GM13976 (cell line): ENCODE data around the gene GTF2IRD1.
A peak's percentile ranks its signal among the peaks of the same experiment; 100 is the strongest.

Source experiments
- DNase-seq: peaks from one replicate; pipeline ENCODE4 v3.0.0; 2012; ENCODE audit warnings: low spot score
- in situ Hi-C: fragments of 300-500 bp; cut with MboI; formaldehyde crosslinking; loops from one replicate; pipeline ENCODE4 v1.12.0; 2022; ENCODE audit warnings: low sequenced_read_pairs, mixed read lengths, inconsistent platforms; ENCODE audit not compliant: unreplicated experiment
- TF ChIP-seq, protein P1 (sequence below): IDR thresholded peaks from 2 replicates; pipeline ENCODE4 v1.5.1; 2012; ENCODE audit warnings: borderline replicate concordance, mild to moderate bottlenecking; ENCODE audit not compliant: insufficient read depth; ENCODE audit errors: extremely low read depth, missing control alignments, control extremely low read depth

Gene GTF2IRD1, protein sequence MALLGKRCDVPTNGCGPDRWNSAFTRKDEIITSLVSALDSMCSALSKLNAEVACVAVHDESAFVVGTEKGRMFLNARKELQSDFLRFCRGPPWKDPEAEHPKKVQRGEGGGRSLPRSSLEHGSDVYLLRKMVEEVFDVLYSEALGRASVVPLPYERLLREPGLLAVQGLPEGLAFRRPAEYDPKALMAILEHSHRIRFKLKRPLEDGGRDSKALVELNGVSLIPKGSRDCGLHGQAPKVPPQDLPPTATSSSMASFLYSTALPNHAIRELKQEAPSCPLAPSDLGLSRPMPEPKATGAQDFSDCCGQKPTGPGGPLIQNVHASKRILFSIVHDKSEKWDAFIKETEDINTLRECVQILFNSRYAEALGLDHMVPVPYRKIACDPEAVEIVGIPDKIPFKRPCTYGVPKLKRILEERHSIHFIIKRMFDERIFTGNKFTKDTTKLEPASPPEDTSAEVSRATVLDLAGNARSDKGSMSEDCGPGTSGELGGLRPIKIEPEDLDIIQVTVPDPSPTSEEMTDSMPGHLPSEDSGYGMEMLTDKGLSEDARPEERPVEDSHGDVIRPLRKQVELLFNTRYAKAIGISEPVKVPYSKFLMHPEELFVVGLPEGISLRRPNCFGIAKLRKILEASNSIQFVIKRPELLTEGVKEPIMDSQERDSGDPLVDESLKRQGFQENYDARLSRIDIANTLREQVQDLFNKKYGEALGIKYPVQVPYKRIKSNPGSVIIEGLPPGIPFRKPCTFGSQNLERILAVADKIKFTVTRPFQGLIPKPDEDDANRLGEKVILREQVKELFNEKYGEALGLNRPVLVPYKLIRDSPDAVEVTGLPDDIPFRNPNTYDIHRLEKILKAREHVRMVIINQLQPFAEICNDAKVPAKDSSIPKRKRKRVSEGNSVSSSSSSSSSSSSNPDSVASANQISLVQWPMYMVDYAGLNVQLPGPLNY

DNA sequence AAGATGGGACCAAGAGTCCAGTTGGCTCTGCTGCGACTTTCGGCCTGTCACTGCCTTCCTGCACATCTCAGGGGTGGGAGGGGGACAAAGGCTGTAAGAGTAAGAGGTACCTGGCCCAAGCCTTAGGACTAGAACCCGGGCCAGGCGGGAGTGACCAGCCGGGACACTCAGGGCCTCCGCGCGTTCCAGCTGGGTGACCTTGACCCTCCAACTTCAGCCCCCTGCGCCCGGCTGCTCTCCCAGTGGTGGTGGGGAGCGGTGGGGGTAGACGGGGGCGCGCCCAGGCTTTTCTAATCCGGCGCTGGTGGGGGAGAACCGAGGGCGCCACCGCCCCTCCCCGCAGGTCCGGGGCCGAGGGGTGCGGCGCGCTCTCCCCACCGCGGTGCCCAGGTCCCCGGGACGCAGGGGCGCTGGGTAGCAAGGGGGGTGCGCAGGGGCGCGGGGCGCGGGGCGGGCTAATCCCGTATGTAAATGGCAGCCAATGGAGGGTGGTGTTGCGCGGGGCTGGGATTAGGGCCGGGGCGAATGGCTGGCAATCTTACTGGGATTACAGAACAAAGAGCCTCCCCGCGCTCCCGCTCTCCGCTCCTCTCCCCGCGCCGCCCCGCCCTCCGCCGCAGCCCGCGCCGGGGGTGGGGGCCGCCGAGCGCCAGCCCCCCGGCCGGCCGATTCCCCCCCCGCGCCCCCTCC lies at the start of gene GTF2IRD1:
Gene GTF2IRD1, plus strand, starts transcription at position 585 of the 690 bp plus-strand sequence. CDS start 54,175 bp downstream, outside the sequence.
- in situ Hi-C loops = no loop called here
- peak; percentile 81 for DNase-seq
- TF ChIP-seq, protein P1, sequence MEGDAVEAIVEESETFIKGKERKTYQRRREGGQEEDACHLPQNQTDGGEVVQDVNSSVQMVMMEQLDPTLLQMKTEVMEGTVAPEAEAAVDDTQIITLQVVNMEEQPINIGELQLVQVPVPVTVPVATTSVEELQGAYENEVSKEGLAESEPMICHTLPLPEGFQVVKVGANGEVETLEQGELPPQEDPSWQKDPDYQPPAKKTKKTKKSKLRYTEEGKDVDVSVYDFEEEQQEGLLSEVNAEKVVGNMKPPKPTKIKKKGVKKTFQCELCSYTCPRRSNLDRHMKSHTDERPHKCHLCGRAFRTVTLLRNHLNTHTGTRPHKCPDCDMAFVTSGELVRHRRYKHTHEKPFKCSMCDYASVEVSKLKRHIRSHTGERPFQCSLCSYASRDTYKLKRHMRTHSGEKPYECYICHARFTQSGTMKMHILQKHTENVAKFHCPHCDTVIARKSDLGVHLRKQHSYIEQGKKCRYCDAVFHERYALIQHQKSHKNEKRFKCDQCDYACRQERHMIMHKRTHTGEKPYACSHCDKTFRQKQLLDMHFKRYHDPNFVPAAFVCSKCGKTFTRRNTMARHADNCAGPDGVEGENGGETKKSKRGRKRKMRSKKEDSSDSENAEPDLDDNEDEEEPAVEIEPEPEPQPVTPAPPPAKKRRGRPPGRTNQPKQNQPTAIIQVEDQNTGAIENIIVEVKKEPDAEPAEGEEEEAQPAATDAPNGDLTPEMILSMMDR = no peak

DNA sequence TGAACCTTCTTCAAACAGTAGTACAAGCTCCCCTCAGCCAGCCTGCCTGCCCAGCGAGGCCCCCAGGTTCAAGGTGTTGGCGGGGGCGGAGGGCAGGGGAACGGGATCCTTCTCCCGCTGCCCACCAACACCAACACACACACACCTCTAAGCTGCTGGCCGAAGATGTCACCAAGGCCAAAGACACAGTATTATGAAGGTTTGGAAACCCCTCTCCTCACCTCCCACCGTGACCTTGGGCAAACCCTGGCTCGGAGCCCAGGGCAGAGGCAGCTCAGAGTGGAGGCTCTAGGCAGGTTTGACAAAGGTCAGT lies 49.4 kb upstream of the GTF2IRD1 start:
- no peak for DNase-seq
- in situ Hi-C loops = loop anchor here (10.0 kb wide), 2 partner anchors 200 to 340 kb away; no protein-coding TSS in a partner anchor
- TF ChIP-seq, protein P1 = no peak

DNA sequence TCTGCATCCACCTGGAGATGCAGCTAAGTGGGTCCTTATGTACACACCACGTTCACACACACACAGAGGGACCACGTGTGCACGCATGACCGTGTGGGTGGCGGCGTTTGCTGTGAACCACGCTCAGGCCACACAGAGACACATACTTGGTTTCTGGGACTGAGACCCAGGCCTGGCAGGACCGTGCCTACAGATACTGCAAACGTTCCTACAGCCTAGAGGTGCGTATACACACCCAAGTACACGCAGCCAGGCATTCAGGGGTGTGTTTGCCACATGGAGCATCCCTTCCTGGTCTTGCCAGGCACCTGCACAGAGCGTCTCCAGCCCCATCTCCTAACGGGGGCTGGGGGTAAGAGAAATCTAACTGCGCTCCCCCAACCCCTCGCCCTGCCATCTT lies 49.0 kb upstream of the GTF2IRD1 start:
- in situ Hi-C loops = loop anchor here (10.0 kb wide), 2 partner anchors 200 to 340 kb away; no protein-coding TSS in a partner anchor
- TF ChIP-seq, protein P1 = no peak
- no peak for DNase-seq

DNA sequence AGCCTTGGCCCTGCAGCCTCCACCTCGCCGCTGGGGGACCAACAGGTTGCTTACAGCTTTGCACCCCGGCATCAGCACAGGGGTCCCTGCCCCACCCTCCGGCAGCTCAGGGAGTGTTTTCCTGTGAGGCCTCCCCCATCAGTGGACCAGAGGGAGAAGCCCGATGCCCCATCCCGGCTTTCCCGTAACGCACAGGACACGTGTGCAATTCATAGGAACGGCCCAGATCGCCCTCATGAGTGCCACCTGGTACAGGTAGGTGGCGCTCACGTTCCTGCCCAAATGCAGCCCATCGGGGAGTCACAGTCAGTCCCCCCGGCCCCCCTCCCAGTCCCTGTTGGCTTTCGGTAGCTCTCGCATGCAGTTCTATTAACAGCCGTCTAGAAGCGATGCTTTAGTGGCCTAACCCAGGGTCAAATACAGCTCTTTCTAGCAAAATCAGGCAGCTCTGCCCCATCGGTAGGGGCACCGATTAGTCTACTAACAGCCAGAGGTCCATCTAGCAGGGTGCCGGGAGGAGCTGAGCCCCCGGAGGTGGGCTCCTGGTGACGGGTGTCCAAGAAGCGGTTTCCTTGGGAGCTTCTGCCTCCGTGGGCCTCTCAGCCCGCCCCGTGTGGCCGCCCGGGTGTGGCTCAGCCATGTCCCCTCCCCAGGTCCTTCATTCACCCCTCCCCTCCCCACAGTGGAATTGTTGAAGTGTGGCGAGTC lies 48.4 kb upstream of the GTF2IRD1 start:
- DNase-seq = no peak
- TF ChIP-seq, protein P1 = peak; percentile 14
- in situ Hi-C loops = loop anchor here (10.0 kb wide), 2 partner anchors 201 to 341 kb away; no protein-coding TSS in a partner anchor

DNA sequence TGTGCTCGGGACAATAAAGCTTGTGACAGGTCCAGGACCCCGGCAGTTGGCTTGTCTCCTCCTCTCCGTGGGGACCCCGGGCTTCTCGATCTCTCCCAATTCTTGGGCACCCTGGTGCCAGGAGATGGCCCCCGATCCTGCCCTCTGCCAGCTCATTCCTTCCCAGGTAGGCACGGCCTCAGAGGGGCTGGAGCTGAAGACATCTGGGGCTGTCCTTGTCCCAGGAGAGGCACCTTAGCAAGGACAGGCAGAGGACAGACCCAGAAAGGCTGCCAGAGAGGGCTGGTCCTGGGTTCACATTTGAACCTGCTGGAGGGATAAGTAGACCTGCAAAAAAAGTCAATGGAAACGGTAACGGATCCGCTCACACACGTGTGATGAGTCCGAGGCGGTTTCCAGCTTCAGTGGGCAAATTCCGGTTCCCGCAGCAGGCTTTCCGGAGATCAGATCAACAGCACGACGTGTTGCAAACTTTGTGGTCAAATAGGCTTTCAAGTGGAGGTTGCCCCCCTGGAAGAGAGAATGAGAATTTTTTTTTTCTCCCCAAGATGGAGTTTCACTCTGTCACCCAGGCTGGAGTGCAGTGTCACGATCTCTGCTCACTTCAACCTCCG lies 47.7 kb upstream of the GTF2IRD1 start:
- in situ Hi-C loops = loop anchor here (10.0 kb wide), 2 partner anchors 201 to 341 kb away; no protein-coding TSS in a partner anchor
- TF ChIP-seq, protein P1 = no peak
- no peak for DNase-seq
